Upper lobe of left lung (tissue), 4 donors: ENCODE measurements around the gene ARV1.

Experiments used
- CTCF ChIP-seq, 6 experiments: fragments of 450-650 bp in 4 of 6; fragments of 200-600 bp in 2 of 6; sonication (generic) in 2 of 6; IDR thresholded peaks; one replicate each; pipeline ENCODE4 v1.5.1; 2016 to 2019; ENCODE audit warnings: antibody characterized with exemption in 6 of 6
- POLR2A ChIP-seq, 4 donors: fragments of 450-650 bp; IDR thresholded peaks; one replicate each; pipeline ENCODE4 v1.5.1; 2016 to 2017; ENCODE audit warnings: antibody characterized with exemption in 4 of 4, mild to moderate bottlenecking in 2 of 4
- POLR2AphosphoS5 ChIP-seq, 2 donors: sonication (generic); formaldehyde crosslinking; IDR thresholded peaks; one replicate each; pipeline ENCODE4 v1.5.1; 2017; ENCODE audit warnings: antibody characterized with exemption in 2 of 2

GRCh38 chr1:230958370-230958769, 20.5 kb upstream of the ARV1 start:
- TF ChIP-seq POLR2AphosphoS5 (IDR thresholded peaks at IDR 0.05) (no peak), CTCF (IDR thresholded peaks at IDR 0.05) (no peak), POLR2A (IDR thresholded peaks at IDR 0.05) (no peak)
